H1 (cell line): Measurements from ENCODE around the gene KRT37. TPM values are rescaled to one million over a fixed set of nuclear protein-coding genes. Genes with fewer than 3 reads are reported as not detected.

ENCODE experiments used
- CTCF ChIA-PET: fragments of 300-600 bp; sonication (Branson Sonifier 250); formaldehyde crosslinking; loops from one replicate; lab custom pipeline; 2021; ENCODE audit not compliant: partially characterized antibody; lab: Charles Lee
- POLR2A ChIA-PET: fragments of 300-600 bp; sonication (Branson Sonifier 250); formaldehyde crosslinking; loops from one replicate; lab custom pipeline; 2021; ENCODE audit warnings: inconsistent platforms; ENCODE audit not compliant: partially characterized antibody; lab: Charles Lee
- DNase-seq, 2 experiments: peaks; one replicate each; pipeline versions ENCODE4 v3.0.0 to v3.0.0-alpha.2; 2010 to 2022; ENCODE audit warnings: low spot score in 2 of 2, low read depth in 1 of 2, mixed read lengths in 1 of 2
- FAIRE-seq: peaks from 2 replicates; lab custom pipeline; 2011; peaks lifted over from hg19 to GRCh38; lab: Jason Lieb, UNC
- H2AFZ ChIP-seq: 2 replicates; pipeline ENCODE4 v1.8.1; 2012; ENCODE audit warnings: low read length, inconsistent platforms
- H2AK5ac ChIP-seq: 2 replicates; pipeline ENCODE4 v1.6.1; 2013; ENCODE audit warnings: low read depth, low read length
- H2BK120ac ChIP-seq: replicated peaks from 2 replicates; pipeline ENCODE3; 2013; ENCODE audit warnings: low read depth, low read length, inconsistent platforms
- H2BK12ac ChIP-seq: 2 replicates; pipeline ENCODE4 v1.6.1; 2013; ENCODE audit warnings: low read depth, low read length
- H2BK15ac ChIP-seq: 2 replicates; pipeline ENCODE4 v1.6.1; 2013; ENCODE audit warnings: low read length
- H2BK20ac ChIP-seq: 2 replicates; pipeline ENCODE4 v1.6.1; 2013; ENCODE audit warnings: low read length
- H2BK5ac ChIP-seq: 2 replicates; pipeline ENCODE4 v1.6.1; 2013; ENCODE audit warnings: low read depth, low read length
- H3K14ac ChIP-seq: 2 replicates; pipeline ENCODE4 v1.6.1; 2013; ENCODE audit warnings: inconsistent platforms; ENCODE audit not compliant: insufficient read length
- H3K18ac ChIP-seq: 2 replicates; pipeline ENCODE4 v1.6.1; 2013; ENCODE audit warnings: low read length; ENCODE audit errors: extremely low read depth
- H3K23ac ChIP-seq: 2 replicates; pipeline ENCODE4 v1.6.1; 2013; ENCODE audit warnings: inconsistent platforms; ENCODE audit not compliant: insufficient read length
- H3K23me2 ChIP-seq: 2 replicates; pipeline ENCODE4 v1.6.1; 2013; ENCODE audit warnings: low read depth, low read length
- H3K27ac ChIP-seq: 2 replicates; pipeline ENCODE4 v1.6.1; 2011; ENCODE audit warnings: low read depth, low read length, inconsistent platforms
- H3K27me3 ChIP-seq, 4 experiments: replicated peaks in 1 of 4; 1 replicate in 1 of 4; 2 replicates in 3 of 4; pipeline versions ENCODE4 v1.6.1 to v1.8.1; 2011 to 2013; ENCODE audit warnings: low read length in 3 of 4, mild to moderate bottlenecking in 3 of 4, inconsistent platforms in 2 of 4, mixed read lengths in 2 of 4, moderate library complexity in 1 of 4; ENCODE audit not compliant: control insufficient read depth in 3 of 4, insufficient read depth in 3 of 4; ENCODE audit errors: extremely low read depth in 1 of 4
- H3K36me3 ChIP-seq, 4 experiments: 2 replicates each; pipeline versions ENCODE4 v1.6.1 to v1.8.1; 2011 to 2013; ENCODE audit warnings: mild to moderate bottlenecking in 4 of 4, low read length in 3 of 4, moderate library complexity in 2 of 4, control low read depth in 1 of 4, inconsistent platforms in 1 of 4; ENCODE audit not compliant: insufficient read depth in 4 of 4, control insufficient read depth in 2 of 4
- H3K4ac ChIP-seq: replicated peaks from 2 replicates; pipeline ENCODE3; 2013; ENCODE audit warnings: low read length, low read depth, mixed read lengths, inconsistent platforms; ENCODE audit not compliant: insufficient read length
- H3K4me1 ChIP-seq, 4 experiments: replicated peaks in 1 of 4; 1 replicate in 1 of 4; 2 replicates in 3 of 4; pipeline versions ENCODE4 v1.6.1 to v1.8.1; 2011 to 2013; ENCODE audit warnings: low read length in 3 of 4, inconsistent platforms in 2 of 4, mixed read lengths in 1 of 4; ENCODE audit not compliant: insufficient read depth in 4 of 4, control insufficient read depth in 3 of 4
- H3K4me2 ChIP-seq, 2 experiments: 2 replicates each; pipeline versions ENCODE4 v1.6.1 to v1.8.1; 2011 to 2013; ENCODE audit warnings: low read depth in 2 of 2, low read length in 2 of 2, control low read depth in 1 of 2, inconsistent platforms in 1 of 2, mild to moderate bottlenecking in 1 of 2; ENCODE audit not compliant: insufficient read depth in 1 of 2
- H3K4me3 ChIP-seq, 4 experiments: fragments of 200-600, 300-600 bp in 1 of 4; sonication (generic), shearing (Covaris generic), sonication (Bioruptor Twin) in 1 of 4; 2 replicates each; pipeline versions ENCODE4 v1.5.1 to v1.8.1; 2011 to 2016; ENCODE audit warnings: low read length in 4 of 4, low read depth in 3 of 4, control low read depth in 2 of 4, inconsistent platforms in 2 of 4, mild to moderate bottlenecking in 2 of 4, mixed read lengths in 1 of 4, moderate library complexity in 1 of 4; ENCODE audit not compliant: insufficient read depth in 2 of 4; ENCODE audit errors: extremely low read depth in 1 of 4
- H3K56ac ChIP-seq: replicated peaks from 2 replicates; pipeline ENCODE3; 2013; ENCODE audit warnings: low read depth, mild to moderate bottlenecking, mixed read lengths, low read length, inconsistent platforms; ENCODE audit not compliant: insufficient read length
- H3K79me1 ChIP-seq: 2 replicates; pipeline ENCODE4 v1.6.1; 2013; ENCODE audit warnings: low read depth, low read length, control low read depth
- H3K79me2 ChIP-seq, 2 experiments: 2 replicates each; pipeline versions ENCODE4 v1.6.1 to v1.8.1; 2012 to 2013; ENCODE audit warnings: low read length in 2 of 2, mild to moderate bottlenecking in 2 of 2, inconsistent platforms in 1 of 2; ENCODE audit not compliant: insufficient read depth in 2 of 2, control insufficient read depth in 1 of 2
- H3K9ac ChIP-seq, 4 experiments: replicated peaks in 1 of 4; 1 replicate in 1 of 4; 2 replicates in 3 of 4; pipeline versions ENCODE4 v1.6.1 to v1.8.1; 2011 to 2013; ENCODE audit warnings: low read depth in 3 of 4, low read length in 3 of 4, control low read depth in 2 of 4, mild to moderate bottlenecking in 2 of 4, moderate library complexity in 2 of 4, inconsistent platforms in 1 of 4; ENCODE audit errors: extremely low read depth in 1 of 4
- H3K9me3 ChIP-seq, 2 experiments: 2 replicates each; pipeline versions ENCODE4 v1.6.1 to v1.8.1; 2012 to 2013; ENCODE audit warnings: mild to moderate bottlenecking in 2 of 2, moderate library complexity in 2 of 2, control low read depth in 1 of 2, inconsistent platforms in 1 of 2, low read depth in 1 of 2, low read length in 1 of 2, mixed read lengths in 1 of 2; ENCODE audit not compliant: insufficient read depth in 2 of 2
- H4K20me1 ChIP-seq, 2 experiments: replicated peaks in 1 of 2; 2 replicates each; pipeline versions ENCODE3 to v1.8.1; 2011 to 2013; ENCODE audit warnings: inconsistent platforms in 2 of 2, low read length in 2 of 2, mild to moderate bottlenecking in 1 of 2; ENCODE audit not compliant: insufficient read depth in 2 of 2, control insufficient read depth in 1 of 2
- H4K5ac ChIP-seq: 2 replicates; pipeline ENCODE4 v1.6.1; 2013; ENCODE audit warnings: low read length, low read depth, mixed read lengths, inconsistent platforms; ENCODE audit not compliant: insufficient read length
- H4K8ac ChIP-seq: 2 replicates; pipeline ENCODE4 v1.8.0; 2013; ENCODE audit warnings: mild to moderate bottlenecking, moderate library complexity, low read length, inconsistent platforms; ENCODE audit not compliant: insufficient read depth; ENCODE audit errors: extremely low read depth
- H4K91ac ChIP-seq: replicated peaks from 2 replicates; pipeline ENCODE3; 2013; ENCODE audit warnings: low read length, mixed read lengths, inconsistent platforms; ENCODE audit not compliant: insufficient read length
- BCL11A ChIP-seq, 2 experiments: IDR thresholded peaks; one replicate each; pipeline ENCODE4 v1.6.1; 2011; ENCODE audit warnings: low read depth in 2 of 2, low read length in 2 of 2, mild to moderate bottlenecking in 2 of 2
- CHD2 ChIP-seq: IDR thresholded peaks from 2 replicates; pipeline ENCODE4 v1.6.1; 2012; ENCODE audit warnings: low read length, improper control_type of control experiment
- CTCF ChIP-seq, 3 experiments: IDR thresholded peaks; 1 replicate in 2 of 3; 2 replicates in 1 of 3; pipeline versions ENCODE4 v1.5.1 to v1.6.1; 2011; ENCODE audit warnings: low read length in 3 of 3, mild to moderate bottlenecking in 3 of 3, inconsistent platforms in 2 of 3, low read depth in 1 of 3, moderate library complexity in 1 of 3; ENCODE audit not compliant: insufficient read depth in 1 of 3; ENCODE audit errors: control extremely low read depth in 1 of 3
- EP300 ChIP-seq, 2 experiments: IDR thresholded peaks; 1 replicate in 1 of 2; 2 replicates in 1 of 2; pipeline ENCODE4 v1.6.1; 2011 to 2012; ENCODE audit warnings: low read depth in 2 of 2, low read length in 2 of 2, mild to moderate bottlenecking in 2 of 2, borderline replicate concordance in 1 of 2, inconsistent platforms in 1 of 2, moderate library complexity in 1 of 2
- HDAC6 ChIP-seq: IDR thresholded peaks from one replicate; pipeline ENCODE4 v1.7.1; 2012; ENCODE audit warnings: low read depth, mild to moderate bottlenecking, inconsistent platforms, low read length, moderate library complexity
- RAD21 ChIP-seq, 2 experiments: IDR thresholded peaks in 1 of 2; conservative IDR thresholded peaks in 1 of 2; 2 replicates each; pipeline ENCODE4 v1.6.1; 2011; ENCODE audit warnings: low read depth in 2 of 2, low read length in 2 of 2, improper control_type of control experiment in 1 of 2, inconsistent platforms in 1 of 2, mild to moderate bottlenecking in 1 of 2, moderate library complexity in 1 of 2
- RFX5 ChIP-seq: IDR thresholded peaks from 2 replicates; pipeline ENCODE4 v1.6.1; 2011; ENCODE audit warnings: low read depth, low read length, improper control_type of control experiment, borderline replicate concordance
- SIX5 ChIP-seq: IDR thresholded peaks from 2 replicates; pipeline ENCODE4 v1.6.1; 2011; ENCODE audit warnings: mild to moderate bottlenecking, low read depth, low read length
- TBP ChIP-seq: IDR thresholded peaks from 2 replicates; pipeline ENCODE4 v1.6.1; 2011; ENCODE audit warnings: low read depth, low read length, improper control_type of control experiment
- YY1 ChIP-seq: IDR thresholded peaks from 2 replicates; pipeline ENCODE4 v1.6.1; 2011; ENCODE audit warnings: low read depth, mild to moderate bottlenecking, low read length
- ZNF274 ChIP-seq: IDR thresholded peaks from 2 replicates; pipeline ENCODE4 v1.7.0; 2012; ENCODE audit warnings: low read length, borderline replicate concordance; ENCODE audit errors: extremely low read depth
- WGBS, 2 experiments: shearing (Covaris generic) in 1 of 2; methylation state at CpG; one replicate each; pipeline versions ENCODE4 v1.1.6 to v1.1.7; 2013 to 2015; ENCODE audit warnings: low lambda C conversion rate in 2 of 2, mixed read lengths in 2 of 2, inconsistent platforms in 1 of 2, low coverage in 1 of 2, missing lambda C conversion rate in 1 of 2; ENCODE audit not compliant: insufficient replicate concordance in 2 of 2, insufficient coverage in 1 of 2, insufficient read length in 1 of 2; ENCODE audit errors: extremely low coverage in 1 of 2, missing lambda C conversion rate in 1 of 2; 5-methylcytosine and 5-hydroxymethylcytosine counted together
- polyA plus RNA-seq, 7 experiments: library from polyadenylated mRNA; depleted of rRNA in 3 of 7; stranded (reverse) in 5 of 7; unstranded in 2 of 7; fragments of >200 nt in 5 of 7; fragments of 200-250 nt in 2 of 7; gene quantifications; 1 replicate in 5 of 7; 2 replicates in 1 of 7; 4 replicates in 1 of 7; pipeline versions ENCODE4 v1.2.1 to v1.2.3, GENCODE V29; 2011 to 2013; ENCODE audit warnings: missing spikeins in 2 of 7, mixed read lengths in 2 of 7
- total RNA-seq: library from RNA; stranded (reverse); fragmentation: NEBNext Ultra II Directional; extraction: Animal tissue kit (Norgen Biotek cat#: 25700); gene quantifications from 2 replicates; pipeline ENCODE4 v1.2.1, GENCODE V29; 2021

The KRT37 gene
- total and polyA plus RNA-seq, 2 of the 8 experiments (the other 6 are each of a cell fraction or from before 2014, with no cell fraction given) = not detected

DNA sequence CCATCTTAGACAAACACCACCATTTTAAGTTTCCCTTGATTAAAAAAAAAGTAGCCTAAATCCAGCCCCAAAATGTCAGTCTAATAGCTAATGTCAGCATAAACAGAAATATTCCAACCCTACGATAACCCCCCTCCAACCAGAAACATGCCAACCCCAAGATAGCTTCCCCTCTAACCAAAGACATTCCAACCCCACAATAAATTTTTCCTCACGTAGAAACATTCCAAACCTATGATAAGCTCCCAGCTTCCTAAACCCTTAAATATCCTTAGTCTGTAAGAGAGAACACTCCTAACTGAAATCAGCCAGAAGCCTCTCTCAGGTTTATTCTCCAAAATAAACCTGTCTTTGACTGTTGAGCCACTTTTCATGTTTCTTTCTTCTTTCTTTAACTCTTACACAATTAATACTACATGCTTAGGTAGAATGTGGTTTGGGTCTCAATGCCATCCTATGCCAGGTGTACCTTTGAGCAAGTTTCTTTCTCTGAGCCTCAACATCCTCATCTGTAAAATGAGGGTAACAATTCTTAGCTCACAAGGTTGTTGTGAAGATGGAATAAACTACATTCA, 26.9 kb upstream of the KRT37 start:
- no peak for FAIRE-seq
- H3K27me3 ChIP-seq = no peaks in the 10 kb centered on the region
- H2BK20ac ChIP-seq = no peak overlapping the region
- no peak overlapping the region for H3K56ac ChIP-seq
- H4K5ac ChIP-seq = no peak overlapping the region
- ChIA-PET POLR2A (no interaction called here), CTCF (interaction anchor here (0.6 to 1.8 kb wide), 4 partner anchors 10 to 219 kb away, joined by 3 to 4 read pairs (median 3); partner anchors contain the start of gene KRT19)
- no peak overlapping the region for H4K91ac ChIP-seq
- H3K27ac ChIP-seq = no peak overlapping the region
- peaks cover 3 to 9% of the 10 kb centered on the region in 2 experiments; a peak in 2 of 4 replicates for H3K9me3 ChIP-seq
- H3K23me2 ChIP-seq = no peaks in the 10 kb centered on the region; the same call in 1 of the 2 replicates
- H3K14ac ChIP-seq = no peak overlapping the region
- H2AFZ ChIP-seq = no peak overlapping the region
- H3K4me1 ChIP-seq = no peaks in the 10 kb centered on the region; a peak in 1 of 7 replicates
- no peak overlapping the region for H2AK5ac ChIP-seq
- WGBS, 2 experiments = 94% methylated on average over 2 of the region's 2 CpGs; no CpG with 5 or more reads in 1 of the 2 experiments
- no peak overlapping the region for H3K4me3 ChIP-seq
- no peak overlapping the region for H3K4ac ChIP-seq
- H2BK15ac ChIP-seq = no peak overlapping the region
- no peak for DNase-seq
- no peak overlapping the region for H3K18ac ChIP-seq
- no peaks in the 10 kb centered on the region for H4K20me1 ChIP-seq
- H4K8ac ChIP-seq = no peak overlapping the region
- H2BK12ac ChIP-seq = no peak overlapping the region
- H3K79me1 ChIP-seq = no peaks in the 10 kb centered on the region
- H2BK120ac ChIP-seq = no peak overlapping the region
- no peaks in the 10 kb centered on the region for H3K36me3 ChIP-seq
- no peaks in the 10 kb centered on the region for H3K79me2 ChIP-seq
- no peak overlapping the region for H3K9ac ChIP-seq
- no peak overlapping the region for H2BK5ac ChIP-seq
- no peak overlapping the region for H3K23ac ChIP-seq
- H3K4me2 ChIP-seq = no peak overlapping the region
- TF ChIP-seq HDAC6 (no peak), RFX5 (no peak), CTCF (IDR thresholded peaks at IDR 0.05; ENCODE audit: control extremely low read depth in 1 of 3, insufficient read depth in 1 of 3, low read depth in 1 of 3, low read length in 3 of 3) (no peak), SIX5 (no peak), ZNF274 (no peak), TBP (no peak), EP300 (IDR thresholded peaks at IDR 0.05; ENCODE audit: borderline replicate concordance in 1 of 2, low read depth in 2 of 2, low read length in 2 of 2) (no peak), RAD21 (IDR thresholded peaks at IDR 0.05 in 1 of 2, conservative IDR thresholded peaks at IDR 0.05 in 1 of 2; ENCODE audit: low read depth in 2 of 2, low read length in 2 of 2) (no peak), YY1 (no peak), CHD2 (no peak), BCL11A (IDR thresholded peaks at IDR 0.05; ENCODE audit: low read depth in 2 of 2, low read length in 2 of 2) (no peak)
